Measurements from ENCODE around the gene GLO1. TPM values are rescaled to one million over a fixed set of nuclear protein-coding genes. Genes with fewer than 3 reads are reported as not detected.
"Not testable (repeated sequence)": the region's sequence is repeated elsewhere in the genome, so short reads cannot be mapped to it uniquely, and the experiment has no call there.

The GLO1 gene
- total and polyA plus RNA-seq, 9 of the 15 experiments (the other 6 are each of a cell fraction or from before 2014, with no cell fraction given): 155 to 331 (median 203) TPM

- intact Hi-C loops (cut with micrococcal nuclease); H2AFZ ChIP-seq (ENCODE audit: low read depth, low read length); DNase-seq (ENCODE audit: extremely low read depth in 1 of 4, low spot score in 3 of 4); CTCF ChIA-PET (ENCODE audit: low intra/inter-chr PET ratio); ATAC-seq; BruUV-seq (replicated peaks); H3K9me1 ChIP-seq (ENCODE audit: control insufficient read depth, insufficient read depth, low read length); FAIRE-seq; H3K4me3 ChIP-seq; H3K27me3 ChIP-seq (ENCODE audit: control insufficient read depth in 2 of 2, insufficient read depth in 2 of 2, low read length in 2 of 2); H4K20me1 ChIP-seq (replicated peaks; ENCODE audit: control insufficient read depth, insufficient read depth, low read length); in situ Hi-C loops (cut with MboI); H3K27ac ChIP-seq (ENCODE audit: extremely low read depth, low read depth, low read length); H3K9ac ChIP-seq (ENCODE audit: insufficient read depth in 1 of 2, low read depth in 2 of 2, low read length in 2 of 2); TF ChIP-seq TOE1 (CRISPR knock-in tag; IDR thresholded peaks at IDR 0.05; ENCODE audit: borderline replicate concordance, low read depth): not testable (repeated sequence)
- Histone ChIP-seq H3K79me2 (ENCODE audit: control insufficient read depth, insufficient read depth, low read length) (peaks cover 78% of the 10 kb centered on the region), H3K4me1 (replicated peaks in 1 of 2; ENCODE audit: control insufficient read depth in 2 of 2, insufficient read depth in 2 of 2, low read length in 2 of 2) (peaks cover 14 to 16% of the 10 kb centered on the region in 2 experiments), H3K36me3 (ENCODE audit: control insufficient read depth, insufficient read depth, low read length) (peaks cover 42% of the 10 kb centered on the region), H3K9me3 (replicated peaks; ENCODE audit: control insufficient read depth, insufficient read depth, low read depth, low read length) (peaks cover 17% of the 10 kb centered on the region), H3K4me2 (ENCODE audit: insufficient read depth, low read length) (peak overlapping the region; percentile 29; the same call in 1 of the 2 replicates)
- POLR2A ChIA-PET: interaction anchor here (0.6 kb wide), 1 partner anchor 14 kb away, joined by 3 read pairs; no protein-coding TSS in a partner anchor
- 58% methylated on average over 3 of the region's 3 CpGs for WGBS (ENCODE audit: insufficient coverage, low coverage, missing lambda C conversion rate)
- peak; percentile 67; the same call in 1 of the 2 replicates for TF ChIP-seq SMARCE1 (IDR thresholded peaks at IDR 0.05)
- peak; percentile 87; the same call in 1 of the 2 replicates for TF ChIP-seq SOX6 (IDR thresholded peaks at IDR 0.05)
- TF ChIP-seq TFE3 (CRISPR knock-in tag; IDR thresholded peaks at IDR 0.05): peak; percentile 22; the same call in 1 of the 2 replicates
- 0 out of 2 replicates have a peak, but pooled peaks have one; percentile 13 for TF ChIP-seq ELF4 (CRISPR knock-in tag; IDR thresholded peaks at IDR 0.05)
- TF ChIP-seq ZNF280A (IDR thresholded peaks at IDR 0.05; ENCODE audit: low read depth, partially characterized antibody): peak; percentile 66
- peak; percentile 44; the same call in 1 of the 2 replicates for TF ChIP-seq MTA1 (IDR thresholded peaks at IDR 0.05; ENCODE audit: borderline replicate concordance)
- TF ChIP-seq CC2D1A (IDR thresholded peaks at IDR 0.05): peak; percentile 58; the same call in 1 of the 2 replicates
- peak; percentile 63; the same call in 1 of the 2 replicates for TF ChIP-seq NR2C1 (IDR thresholded peaks at IDR 0.05)
- peak; percentile 67 for TF ChIP-seq NR2C1 (tag; IDR thresholded peaks at IDR 0.05)
- 0 out of 2 replicates have a peak, but pooled peaks have one; percentile 10 for TF ChIP-seq ZNF134 (CRISPR knock-in tag; conservative IDR thresholded peaks at IDR 0.05)
- TF ChIP-seq TOE1 (IDR thresholded peaks at IDR 0.05; ENCODE audit: borderline replicate concordance): 0 out of 2 replicates have a peak, but pooled peaks have one; percentile 20
- TF ChIP-seq MLLT1 (IDR thresholded peaks at IDR 0.05): peak; percentile 34 to 37; a peak in 1 of 4 replicates
- TF ChIP-seq AFF1 (IDR thresholded peaks at IDR 0.05; ENCODE audit: low read depth in 1 of 2, partially characterized antibody in 2 of 2): peak in 1 of 2 experiments; percentile 57
Measured at GRCh38 chr6:38699702-38700101, 3.2 kb downstream of the GLO1 start.
